Measurements from ENCODE around the gene CEP83. TPM values are rescaled to one million over a fixed set of nuclear protein-coding genes. Genes with fewer than 3 reads are reported as not detected.

Gene CEP83
- total RNA-seq, 1 donor from 2014 or later: 11.6 TPM

GRCh38 chr12:94304012-94304411, 155.7 kb downstream of the CEP83 start:
- H3K27ac ChIP-seq: no peak overlapping the region
- H3K27me3 ChIP-seq (ENCODE audit: low read depth): no peaks in the 10 kb centered on the region
- intact Hi-C loops (cut with DNase I): no loop called here
- ATAC-seq (no peak), DNase-seq (no peak)
- H3K4me3 ChIP-seq: no peak overlapping the region
- H3K36me3 ChIP-seq: peaks cover 25% of the 10 kb centered on the region
- peaks cover 12% of the 10 kb centered on the region for H3K4me1 ChIP-seq
- no peak for TF ChIP-seq CTCF (IDR thresholded peaks at IDR 0.05)
- no peaks in the 10 kb centered on the region for H3K9me3 ChIP-seq

- Histone ChIP-seq H3K4me3 (no peak overlapping the region), H3K27me3 (ENCODE audit: low read depth) (no peaks in the 10 kb centered on the region), H3K4me1 (peaks cover 19% of the 10 kb centered on the region), H3K36me3 (peaks cover 25% of the 10 kb centered on the region), H3K9me3 (no peaks in the 10 kb centered on the region), H3K27ac (no peak overlapping the region)
- TF ChIP-seq CTCF (IDR thresholded peaks at IDR 0.05): no peak
- ATAC-seq: no peak
- intact Hi-C loops (cut with DNase I): no loop called here
- DNase-seq: no peak
Measured at GRCh38 chr12:94299846-94300245, 159.8 kb downstream of the CEP83 start.

- ATAC-seq: no peak
- H3K36me3 ChIP-seq: peaks cover 29% of the 10 kb centered on the region
- no peak overlapping the region for H3K4me3 ChIP-seq
- no peak for TF ChIP-seq CTCF (IDR thresholded peaks at IDR 0.05)
- no peak for DNase-seq
- H3K4me1 ChIP-seq: peaks cover 13% of the 10 kb centered on the region
- no peaks in the 10 kb centered on the region for H3K9me3 ChIP-seq
- H3K27me3 ChIP-seq (ENCODE audit: low read depth): no peaks in the 10 kb centered on the region
- intact Hi-C loops (cut with DNase I): no loop called here
- H3K27ac ChIP-seq: no peak overlapping the region
Measured at GRCh38 chr12:94297876-94298505, 161.7 kb downstream of the CEP83 start.

- Histone ChIP-seq H3K36me3 (peaks cover 23% of the 10 kb centered on the region), H3K9me3 (no peaks in the 10 kb centered on the region), H3K4me1 (peaks cover 13% of the 10 kb centered on the region), H3K27ac (no peak overlapping the region), H3K27me3 (ENCODE audit: low read depth) (no peaks in the 10 kb centered on the region), H3K4me3 (no peak overlapping the region)
- intact Hi-C loops (cut with DNase I): no loop called here
- no peak for TF ChIP-seq CTCF (IDR thresholded peaks at IDR 0.05)
- DNase-seq (no peak), ATAC-seq (no peak)
Measured at GRCh38 chr12:94297096-94297699, 162.5 kb downstream of the CEP83 start.

GRCh38 chr12:94290353-94290752, 169.3 kb downstream of the CEP83 start:
- ATAC-seq (peak; percentile 39 to 71), DNase-seq (no peak)
- Histone ChIP-seq H3K4me3 (no peak overlapping the region), H3K4me1 (peaks cover 21% of the 10 kb centered on the region), H3K27me3 (ENCODE audit: low read depth) (no peaks in the 10 kb centered on the region), H3K9me3 (no peaks in the 10 kb centered on the region), H3K36me3 (peaks cover 14% of the 10 kb centered on the region), H3K27ac (peak overlapping the region; percentile 22)
- no peak for TF ChIP-seq CTCF (IDR thresholded peaks at IDR 0.05)
- intact Hi-C loops (cut with DNase I): no loop called here
